ENCODE data around the gene PDIA5.
A peak's percentile ranks its signal among the peaks of the same experiment; 100 is the strongest.

Gene PDIA5

GRCh38 chr3:123165163-123165562 is 98.3 kb downstream of the PDIA5 start:
- DNase-seq (ENCODE audit: low read depth, low spot score): no peak

- no peak for DNase-seq (ENCODE audit: low read depth, low spot score)
These were observed 100.9 kb downstream of the PDIA5 start for GRCh38 chr3:123167686-123168085.

- no peak for DNase-seq (ENCODE audit: low read depth, low spot score)
These were observed 101.3 kb downstream of the PDIA5 start for GRCh38 chr3:123168122-123168521.

- no peak for DNase-seq (ENCODE audit: low read depth, low spot score)
These were observed 101.8 kb downstream of the PDIA5 start for GRCh38 chr3:123168605-123169004.

GRCh38 chr3:123169492-123169929 is 102.7 kb downstream of the PDIA5 start:
- DNase-seq (ENCODE audit: low read depth, low spot score): no peak

- no peak for DNase-seq (ENCODE audit: low read depth, low spot score)
These were observed 103.1 kb downstream of the PDIA5 start for GRCh38 chr3:123169930-123170329.

GRCh38 chr3:123180791-123181190 is 114.0 kb downstream of the PDIA5 start:
- DNase-seq (ENCODE audit: low read depth, low spot score): no peak

- DNase-seq (ENCODE audit: low read depth, low spot score): no peak
These were observed 119.9 kb downstream of the PDIA5 start for GRCh38 chr3:123186695-123187094.

- no peak for DNase-seq (ENCODE audit: low read depth, low spot score)
These were observed 121.2 kb downstream of the PDIA5 start for GRCh38 chr3:123188058-123188457.

GRCh38 chr3:123193448-123194101 is 126.8 kb downstream of the PDIA5 start:
- no peak for DNase-seq (ENCODE audit: low read depth, low spot score)

GRCh38 chr3:123194552-123194951 is 127.7 kb downstream of the PDIA5 start:
- DNase-seq (ENCODE audit: low read depth, low spot score): no peak

GRCh38 chr3:123198372-123198771 is 131.5 kb downstream of the PDIA5 start:
- DNase-seq (ENCODE audit: low read depth, low spot score): no peak

- DNase-seq (ENCODE audit: low read depth, low spot score): no peak
These were observed 134.4 kb downstream of the PDIA5 start for GRCh38 chr3:123201223-123201556.

- peak; percentile 89 for DNase-seq (ENCODE audit: low read depth, low spot score)
These were observed 135.0 kb downstream of the PDIA5 start, which contains the start of gene SEC22A for GRCh38 chr3:123201557-123202427. Gene SEC22A (plus strand): TSS chr3:123201943. CDS start chr3:123209218, 7,275 bp downstream.

GRCh38 chr3:123202451-123202850 is 135.6 kb downstream of the PDIA5 start:
- no peak for DNase-seq (ENCODE audit: low read depth, low spot score)

All from activated naive CD8-positive, alpha-beta T cell treated with anti-CD3 and anti-CD28 coated beads, Interleukin-2, amount 50 U/mL, for 16 hours (primary cell).